Measurements from ENCODE around the gene C3orf85.

DNA sequence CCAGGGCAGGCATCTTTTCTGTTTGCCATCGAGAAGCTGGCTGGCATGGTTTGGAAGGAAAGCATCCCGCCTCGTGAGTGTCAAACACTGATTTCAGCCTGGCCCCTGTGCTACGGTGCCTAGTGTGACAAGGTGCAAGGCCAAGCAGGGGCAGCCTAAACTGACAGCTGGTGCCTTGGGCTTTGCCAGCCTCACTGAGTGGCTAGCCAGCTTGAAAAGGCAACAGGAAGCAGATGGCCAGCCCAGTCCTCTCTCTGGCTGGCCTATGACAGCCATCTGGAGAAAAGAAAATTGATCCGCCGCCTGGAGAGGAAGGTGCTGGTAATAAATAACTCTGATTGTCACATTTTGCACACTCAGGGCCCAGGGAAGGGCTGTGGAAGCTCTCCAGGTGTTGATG lies 52.2 kb downstream of the C3orf85 start:
- no peak for TF ChIP-seq YY1 (IDR thresholded peaks at IDR 0.05; ENCODE audit: insufficient read depth, insufficient read length)
- TF ChIP-seq SUZ12 (IDR thresholded peaks at IDR 0.05; ENCODE audit: extremely low read depth, insufficient read depth, insufficient read length) = no peak
- TF ChIP-seq ZNF274 (IDR thresholded peaks at IDR 0.05; ENCODE audit: low read depth, low read length) = no peak
